Lower lobe of right lung (tissue), 2 donors: ENCODE measurements around the gene NRM. TPM values are rescaled to one million over a fixed set of nuclear protein-coding genes. Genes with fewer than 3 reads are reported as not detected.

Source experiments
- ATAC-seq, 2 donors: fragments of 200-7000 bp; cut with Tn5 transposase; one replicate each; pipeline ENCODE4 v1.9.1; 2020 to 2022; ENCODE audit warnings: mild to moderate bottlenecking in 2 of 2, moderate library complexity in 2 of 2
- DNase-seq: peaks from one replicate; pipeline ENCODE4 v3.0.0-alpha.2; 2020
- H3K27ac ChIP-seq: fragments of 200-600 bp; one replicate; pipeline ENCODE4 v1.8.0; 2022
- H3K27me3 ChIP-seq: fragments of 200-600 bp; one replicate; pipeline ENCODE4 v1.8.0; 2022; ENCODE audit warnings: low read depth
- H3K36me3 ChIP-seq: fragments of 200-600 bp; one replicate; pipeline ENCODE4 v1.8.0; 2022; ENCODE audit warnings: mild to moderate bottlenecking
- H3K4me1 ChIP-seq: fragments of 200-600 bp; one replicate; pipeline ENCODE4 v1.8.0; 2022
- H3K4me3 ChIP-seq: fragments of 200-600 bp; one replicate; pipeline ENCODE4 v1.8.0; 2022; ENCODE audit warnings: mild to moderate bottlenecking
- H3K9me3 ChIP-seq: fragments of 200-600 bp; one replicate; pipeline ENCODE4 v1.8.0; 2022
- CTCF ChIP-seq: fragments of 200-600 bp; IDR thresholded peaks from one replicate; pipeline ENCODE4 v1.8.0; 2022; ENCODE audit warnings: antibody characterized with exemption, mild to moderate bottlenecking
- intact Hi-C: fragments of 100-400 bp; cut with DNase I; formaldehyde crosslinking; loops from one replicate; pipeline ENCODE4 v1.11.0; 2022
- total RNA-seq: library from RNA; stranded (reverse); fragmentation: NEBNext Ultra II Directional; extraction: Animal tissue kit (Norgen Biotek cat#: 25700); gene quantifications from one replicate; pipeline ENCODE4 v1.2.1, GENCODE V29; 2021
- donor health status: DM: no; HTN: yes; CAD: no; lungs with severe emphysema.

NRM gene
- total RNA-seq, 1 donor from 2014 or later = 10.0 TPM

GRCh38 chr6:30696432-30696831, 5.6 kb upstream of the NRM start:
- H3K27ac ChIP-seq = no peak overlapping the region
- DNase-seq = peak; percentile 4
- TF ChIP-seq CTCF = no peak
- no peak overlapping the region for H3K4me3 ChIP-seq
- no peak for ATAC-seq
- H3K27me3 ChIP-seq = no peaks in the 10 kb centered on the region
- no peaks in the 10 kb centered on the region for H3K9me3 ChIP-seq
- peaks cover 3% of the 10 kb centered on the region for H3K4me1 ChIP-seq
- peaks cover 7% of the 10 kb centered on the region for H3K36me3 ChIP-seq
- intact Hi-C loops = no loop called here

GRCh38 chr6:30691208-30691847, 544 bp upstream of the NRM start:
- Histone ChIP-seq H3K9me3 (no peaks in the 10 kb centered on the region), H3K4me1 (peaks cover 37% of the 10 kb centered on the region), H3K27me3 (no peaks in the 10 kb centered on the region), H3K27ac (peak overlapping the region; percentile 66), H3K4me3 (peak overlapping the region; percentile 64), H3K36me3 (no peaks in the 10 kb centered on the region)
- ATAC-seq (no peak), DNase-seq (no peak)
- intact Hi-C loops = no loop called here
- TF ChIP-seq CTCF = no peak

- H3K4me3 ChIP-seq = peak overlapping the region; percentile 64
- no peak for TF ChIP-seq CTCF
- peak overlapping the region; percentile 66 for H3K27ac ChIP-seq
- no peak for ATAC-seq
- intact Hi-C loops = no loop called here
- peaks cover 49% of the 10 kb centered on the region for H3K4me1 ChIP-seq
- DNase-seq = peak; percentile 37
- H3K36me3 ChIP-seq = no peaks in the 10 kb centered on the region
- H3K27me3 ChIP-seq = no peaks in the 10 kb centered on the region
- no peaks in the 10 kb centered on the region for H3K9me3 ChIP-seq
These were observed 799 bp downstream of the NRM start for GRCh38 chr6:30689985-30690384.

- peaks cover 51% of the 10 kb centered on the region for H3K4me1 ChIP-seq
- no peak for TF ChIP-seq CTCF
- DNase-seq (peak; percentile 35), ATAC-seq (no peak)
- H3K27ac ChIP-seq = peak overlapping the region; percentile 89
- peak overlapping the region; percentile 64 for H3K4me3 ChIP-seq
- no peaks in the 10 kb centered on the region for H3K27me3 ChIP-seq
- H3K9me3 ChIP-seq = no peaks in the 10 kb centered on the region
- intact Hi-C loops = no loop called here
- H3K36me3 ChIP-seq = no peaks in the 10 kb centered on the region
These were observed 1.5 kb downstream of the NRM start for GRCh38 chr6:30689022-30689865.

- H3K4me1 ChIP-seq = peaks cover 51% of the 10 kb centered on the region
- peak overlapping the region; percentile 89 for H3K27ac ChIP-seq
- no peaks in the 10 kb centered on the region for H3K27me3 ChIP-seq
- H3K9me3 ChIP-seq = no peaks in the 10 kb centered on the region
- H3K4me3 ChIP-seq = peak overlapping the region; percentile 81
- TF ChIP-seq CTCF = no peak
- no peaks in the 10 kb centered on the region for H3K36me3 ChIP-seq
- intact Hi-C loops = no loop called here
- ATAC-seq (no peak), DNase-seq (peak; percentile 43)
These were observed 2.2 kb downstream of the NRM start for GRCh38 chr6:30688569-30688968.
